Astrocyte of the cerebellum (primary cell): ENCODE measurements around the gene PSMA2.

Source experiments
- DNase-seq: peaks from one replicate; pipeline ENCODE4 v3.0.0-alpha.2; 2011; ENCODE audit warnings: low read depth
- H3K4me3 ChIP-seq: 2 replicates; pipeline ENCODE4 v1.5.1; 2011; ENCODE audit warnings: mild to moderate bottlenecking, low read depth, low read length, moderate library complexity
- in situ Hi-C: cut with HindIII; loops from 2 replicates; pipeline ENCODE4 v1.10.0; 2017; ENCODE audit warnings: low sequenced_read_pairs
- TF ChIP-seq, protein P1 (sequence below): IDR thresholded peaks from 2 replicates; pipeline ENCODE4 v1.5.1; 2012; ENCODE audit warnings: low read length, low read depth, moderate library complexity, mild to moderate bottlenecking; ENCODE audit errors: missing control alignments

Gene PSMA2

GRCh38 chr7:42913591-42913990, 18.4 kb downstream of the PSMA2 start:
- no peak for DNase-seq
- TF ChIP-seq, protein P1, sequence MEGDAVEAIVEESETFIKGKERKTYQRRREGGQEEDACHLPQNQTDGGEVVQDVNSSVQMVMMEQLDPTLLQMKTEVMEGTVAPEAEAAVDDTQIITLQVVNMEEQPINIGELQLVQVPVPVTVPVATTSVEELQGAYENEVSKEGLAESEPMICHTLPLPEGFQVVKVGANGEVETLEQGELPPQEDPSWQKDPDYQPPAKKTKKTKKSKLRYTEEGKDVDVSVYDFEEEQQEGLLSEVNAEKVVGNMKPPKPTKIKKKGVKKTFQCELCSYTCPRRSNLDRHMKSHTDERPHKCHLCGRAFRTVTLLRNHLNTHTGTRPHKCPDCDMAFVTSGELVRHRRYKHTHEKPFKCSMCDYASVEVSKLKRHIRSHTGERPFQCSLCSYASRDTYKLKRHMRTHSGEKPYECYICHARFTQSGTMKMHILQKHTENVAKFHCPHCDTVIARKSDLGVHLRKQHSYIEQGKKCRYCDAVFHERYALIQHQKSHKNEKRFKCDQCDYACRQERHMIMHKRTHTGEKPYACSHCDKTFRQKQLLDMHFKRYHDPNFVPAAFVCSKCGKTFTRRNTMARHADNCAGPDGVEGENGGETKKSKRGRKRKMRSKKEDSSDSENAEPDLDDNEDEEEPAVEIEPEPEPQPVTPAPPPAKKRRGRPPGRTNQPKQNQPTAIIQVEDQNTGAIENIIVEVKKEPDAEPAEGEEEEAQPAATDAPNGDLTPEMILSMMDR, result no peak
- in situ Hi-C loops, result no loop called here
- no peak overlapping the region for H3K4me3 ChIP-seq

- H3K4me3 ChIP-seq, result peak within 1 kb of the TSS; percentile 64
- in situ Hi-C loops, result no loop called here
- TF ChIP-seq, protein P1, result no peak
- DNase-seq, result peak; percentile 81
Observed at GRCh38 chr7:42911454-42912447, 20.2 kb downstream of the PSMA2 start, which contains the start of gene C7orf25. Gene C7orf25, minus strand, starts transcription at chr7:42912070. Its CDS starts 1,170 bp downstream, at chr7:42910900.

DNA sequence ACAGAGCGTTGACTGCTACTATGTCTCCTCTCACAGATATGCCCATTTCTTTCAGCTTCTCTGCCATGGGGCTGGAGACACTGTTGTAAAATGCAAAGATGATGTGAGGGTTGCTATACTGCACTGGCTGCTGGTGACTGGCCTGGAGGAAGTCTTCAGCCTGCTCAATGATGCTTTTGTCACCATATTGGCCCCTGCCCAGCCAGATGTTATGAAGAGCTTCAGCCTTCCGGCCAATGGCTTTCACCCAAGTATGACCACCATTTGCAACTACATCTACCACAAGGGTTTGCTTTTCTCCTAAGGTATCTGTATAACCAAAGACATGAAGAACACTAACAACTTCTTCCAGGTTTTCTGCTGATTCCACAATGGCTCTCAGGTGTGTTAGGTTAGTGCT, 21.7 kb downstream of the PSMA2 start:
- in situ Hi-C loops, result no loop called here
- TF ChIP-seq, protein P1, result no peak
- no peak overlapping the region for H3K4me3 ChIP-seq
- DNase-seq, result no peak

DNA sequence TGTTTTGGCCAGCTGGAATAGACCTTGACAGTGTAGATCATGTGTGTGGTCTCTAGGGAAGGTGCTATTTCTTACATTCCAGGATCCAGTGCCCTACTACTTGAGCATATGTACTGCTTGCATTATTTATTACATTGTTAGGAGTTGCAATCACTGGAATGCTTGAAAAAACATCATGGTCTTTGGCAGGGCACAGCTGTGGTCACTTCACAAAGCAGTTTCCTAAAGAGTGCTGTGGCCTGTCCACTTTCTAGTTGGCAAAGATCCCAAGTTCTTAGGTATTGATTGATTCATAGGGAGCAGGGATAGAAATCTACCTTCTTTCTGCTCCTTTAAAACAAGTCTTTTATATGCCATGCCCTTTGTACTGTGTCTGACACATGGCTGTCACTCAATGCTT, 24.7 kb downstream of the PSMA2 start:
- H3K4me3 ChIP-seq, result no peak overlapping the region
- DNase-seq, result peak; percentile 66
- in situ Hi-C loops, result no loop called here
- TF ChIP-seq, protein P1, result no peak

DNA sequence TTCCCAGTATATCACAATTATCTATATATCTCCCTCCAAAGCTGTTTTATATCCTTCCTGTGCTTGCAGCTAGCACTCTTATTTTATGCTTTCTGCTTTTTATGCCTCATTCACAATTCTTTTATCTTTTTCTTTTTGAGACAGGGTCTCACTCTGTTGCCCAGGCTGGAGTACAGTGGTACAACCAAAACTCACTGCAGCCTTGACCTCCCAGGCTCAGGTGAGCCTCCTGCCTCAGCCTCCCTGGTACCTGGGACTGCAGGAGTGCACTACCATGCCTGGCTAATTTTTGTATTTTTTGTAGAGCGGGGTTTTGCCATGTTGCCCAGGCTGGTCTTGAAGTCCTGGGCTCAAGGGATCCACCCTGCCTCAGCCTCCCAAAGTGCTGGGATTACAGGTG, 25.8 kb downstream of the PSMA2 start:
- no peak for DNase-seq
- TF ChIP-seq, protein P1, result no peak
- H3K4me3 ChIP-seq, result no peak overlapping the region
- in situ Hi-C loops, result no loop called here

- TF ChIP-seq, protein P1, result no peak
- in situ Hi-C loops, result no loop called here
- no peak overlapping the region for H3K4me3 ChIP-seq
- no peak for DNase-seq
Observed at GRCh38 chr7:42902331-42902730, 29.6 kb downstream of the PSMA2 start.
